HL-60/S4 treated with retinoic acid at 250 ng/mL for 4 days and 3 days (cell line): ENCODE results near the gene DCTD.

ENCODE experiments used
- in situ Hi-C: fragments of 300-500 bp; cut with MboI; formaldehyde crosslinking; loops from 2 replicates; pipeline ENCODE4 v1.7.0; 2022; ENCODE audit warnings: low sequenced_read_pairs

Gene DCTD

GRCh38 chr4:182917182-182918043 is at the start of gene DCTD:
DCTD (minus strand) TSS chr4:182917386; CDS start chr4:182915568, 1,818 bp downstream.
- in situ Hi-C loops = no loop called here

DNA sequence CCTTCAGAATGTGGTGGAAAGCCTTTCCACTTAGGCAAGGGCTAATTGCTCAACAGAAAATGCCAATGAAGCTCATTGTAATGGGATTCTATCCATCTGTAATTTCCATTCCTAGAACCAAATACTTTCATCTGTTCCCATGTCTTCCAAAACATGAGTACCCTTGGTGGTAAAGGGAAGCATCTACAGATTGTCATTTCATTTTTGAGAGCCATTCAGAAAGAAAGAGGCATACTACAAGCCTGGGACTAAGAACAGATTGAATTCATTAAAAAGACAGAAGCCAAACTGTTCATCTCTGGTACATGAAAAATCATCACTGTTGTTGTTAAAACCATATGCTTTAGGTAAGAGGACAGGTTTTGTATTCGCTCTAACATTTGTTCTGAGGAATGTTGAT is 43.6 kb upstream of the DCTD start:
- in situ Hi-C loops = no loop called here

GRCh38 chr4:182960228-182960627 is 43.0 kb upstream of the DCTD start:
- in situ Hi-C loops = no loop called here

DNA sequence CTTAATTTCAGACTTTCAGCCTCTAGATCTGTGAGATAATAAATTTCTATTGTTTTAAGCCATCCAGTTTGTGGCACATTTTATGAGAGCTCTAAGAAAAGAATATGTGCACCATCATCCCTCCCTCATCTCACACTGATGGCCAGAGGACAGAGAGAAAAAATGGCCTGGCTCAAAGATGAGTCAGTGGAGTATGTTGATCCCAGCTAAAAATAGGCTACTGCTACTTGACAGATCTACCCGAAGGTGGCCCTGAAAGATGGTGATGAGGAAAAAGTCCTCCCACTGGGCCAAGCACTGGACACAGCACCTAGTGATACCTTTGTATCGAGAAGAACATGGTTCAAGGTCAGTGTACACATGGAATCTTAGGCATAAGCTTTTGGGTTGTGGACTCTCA is 38.2 kb upstream of the DCTD start:
- in situ Hi-C loops = no loop called here

DNA sequence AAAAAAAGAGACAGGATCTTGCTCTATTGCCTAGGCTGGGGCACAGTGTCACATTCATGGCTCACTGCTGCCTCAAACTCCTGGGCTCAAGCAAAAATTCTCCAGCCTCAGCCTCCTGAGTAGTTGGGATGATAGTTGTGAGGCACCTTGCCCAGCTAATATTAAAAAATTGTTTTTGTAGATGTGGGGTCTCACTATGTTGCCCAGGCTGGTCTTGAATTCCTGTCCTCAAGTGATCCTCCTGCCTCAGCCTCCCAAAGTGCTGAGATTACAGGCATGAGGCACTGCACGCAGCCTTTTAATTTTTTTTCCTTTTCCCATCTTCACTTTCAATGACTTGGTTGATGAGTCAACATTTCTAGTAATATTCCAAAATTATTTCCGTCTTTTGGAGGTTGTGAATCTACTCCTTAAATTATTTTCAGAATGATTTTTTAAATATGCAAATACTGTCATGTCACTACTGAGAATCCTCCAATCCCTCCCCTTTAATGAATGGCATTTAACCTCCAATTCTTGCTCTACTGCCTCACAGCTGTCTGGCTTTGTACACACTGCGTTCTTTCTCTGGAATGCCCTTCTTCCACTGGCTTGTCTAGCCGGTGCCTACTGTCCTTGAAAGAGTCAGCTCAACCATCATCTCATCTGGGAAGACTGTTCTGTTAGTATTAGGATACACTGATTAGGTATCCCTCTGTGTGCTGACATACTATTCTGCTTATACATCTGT is 27.5 kb upstream of the DCTD start:
- in situ Hi-C loops = loop anchor here (25.0 kb wide), 1 partner anchor 318 kb away; no protein-coding TSS in a partner anchor

DNA sequence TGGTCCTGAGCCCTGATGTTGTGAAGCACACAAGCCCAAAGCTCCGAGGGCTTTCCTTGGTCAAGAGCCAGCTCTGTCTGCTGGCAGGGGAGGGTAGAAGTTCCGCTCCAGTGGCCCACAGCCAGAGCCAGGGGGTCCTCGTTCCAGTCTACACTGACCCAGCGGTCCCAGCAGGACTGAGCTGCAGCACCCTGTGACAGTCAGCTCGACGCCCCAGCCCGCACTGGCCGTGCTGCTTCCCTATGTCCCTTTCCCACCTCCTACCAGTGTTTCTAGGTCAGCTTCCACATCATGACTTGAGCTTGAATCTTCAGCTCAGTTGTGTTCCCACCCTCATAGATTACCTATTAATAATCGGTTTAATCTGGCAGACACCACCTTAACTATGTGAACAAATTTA is 22.5 kb upstream of the DCTD start:
- in situ Hi-C loops = loop anchor here (25.0 kb wide), 1 partner anchor 323 kb away; no protein-coding TSS in a partner anchor

DNA sequence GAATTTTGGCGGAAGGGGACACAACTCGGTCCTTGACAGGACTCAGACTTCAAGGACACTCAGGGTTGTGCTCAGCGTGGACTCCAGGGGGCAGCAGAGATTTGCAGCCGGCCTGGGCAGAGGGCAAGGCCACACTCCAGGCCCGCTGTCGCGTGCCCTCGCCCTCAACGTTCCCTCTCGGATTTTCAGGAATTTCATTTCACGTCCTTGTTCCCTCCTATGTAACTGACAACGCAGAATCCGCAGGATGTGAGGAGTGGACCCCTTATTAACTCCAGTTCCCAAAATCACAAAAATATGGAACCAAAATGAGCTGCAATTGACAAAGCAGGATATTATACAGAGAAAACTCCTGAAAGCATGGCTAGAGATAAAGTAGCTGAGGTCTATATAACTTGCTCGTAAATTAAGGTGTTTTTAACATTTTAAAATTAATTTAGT is 21.0 kb upstream of the DCTD start:
- in situ Hi-C loops = loop anchor here (25.0 kb wide), 1 partner anchor 324 kb away; no protein-coding TSS in a partner anchor

GRCh38 chr4:182937268-182938204 is 20.4 kb upstream of the DCTD start:
- in situ Hi-C loops = loop anchor here (25.0 kb wide), 1 partner anchor 325 kb away; no protein-coding TSS in a partner anchor

GRCh38 chr4:182932651-182933050 is 15.5 kb upstream of the DCTD start:
- in situ Hi-C loops = loop anchor here (25.0 kb wide), 1 partner anchor 330 kb away; no protein-coding TSS in a partner anchor

GRCh38 chr4:182931691-182932345 is 14.6 kb upstream of the DCTD start:
- in situ Hi-C loops = loop anchor here (25.0 kb wide), 1 partner anchor 330 kb away; no protein-coding TSS in a partner anchor

GRCh38 chr4:182930889-182931288 is 13.7 kb upstream of the DCTD start:
- in situ Hi-C loops = loop anchor here (25.0 kb wide), 1 partner anchor 331 kb away; no protein-coding TSS in a partner anchor

DNA sequence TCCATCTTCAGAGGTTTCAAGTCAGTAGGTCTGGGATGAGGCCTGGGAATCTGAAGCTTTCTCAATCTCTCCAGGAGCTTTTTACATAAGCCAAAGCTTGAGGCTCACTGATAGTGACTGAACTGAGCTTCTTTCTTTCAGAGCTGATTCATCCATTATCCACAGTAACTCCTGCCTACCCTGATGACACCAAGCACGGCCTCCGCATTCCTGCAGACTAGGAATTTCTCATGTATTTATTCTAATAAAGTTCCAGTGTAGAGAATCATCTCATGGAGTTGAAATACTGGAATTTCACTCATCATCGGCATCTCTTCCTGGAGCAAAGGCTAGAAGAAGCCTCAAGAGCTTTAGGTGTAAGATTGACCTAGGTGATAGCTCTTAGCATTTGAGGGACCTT is 12.1 kb upstream of the DCTD start:
- in situ Hi-C loops = loop anchor here (25.0 kb wide), 1 partner anchor 333 kb away; no protein-coding TSS in a partner anchor

DNA sequence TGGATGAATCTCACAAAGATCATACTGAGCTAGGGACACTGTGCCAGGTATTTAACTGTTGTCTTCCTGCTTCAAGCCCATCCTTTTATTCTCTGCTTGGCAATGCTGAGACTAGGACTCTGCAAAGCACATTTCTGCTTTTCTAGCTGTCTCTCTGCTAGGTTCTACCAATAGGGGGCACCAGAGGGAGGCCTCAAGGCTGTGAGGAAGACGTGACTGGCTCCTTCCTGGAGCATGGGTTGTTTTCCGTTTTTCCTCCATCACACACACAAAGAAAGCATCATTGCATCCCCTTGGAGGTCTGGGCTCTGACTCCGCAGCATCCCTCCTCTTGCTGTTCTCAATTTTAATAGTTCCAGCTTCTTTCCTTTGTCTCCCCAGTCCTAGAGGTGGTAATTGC is 10.9 kb upstream of the DCTD start:
- in situ Hi-C loops = loop anchor here (25.0 kb wide), 1 partner anchor 334 kb away; no protein-coding TSS in a partner anchor

DNA sequence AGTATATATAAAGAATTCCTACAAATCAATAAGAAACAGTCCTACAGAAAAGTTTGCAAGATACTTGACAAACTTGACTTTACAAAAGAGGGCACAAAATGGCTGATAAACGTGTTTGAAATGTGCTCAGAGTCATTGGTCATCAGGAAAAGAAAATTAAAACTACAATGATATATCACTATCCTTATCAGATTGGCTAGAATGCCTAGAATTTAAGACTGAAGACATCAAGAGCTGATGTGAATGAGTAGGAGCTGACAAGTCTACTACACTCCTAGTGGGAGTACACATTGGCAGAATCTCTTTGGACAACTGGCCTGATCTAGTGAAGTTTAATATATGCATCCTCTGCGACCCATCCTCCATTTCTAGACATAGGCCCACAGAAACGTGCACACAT is 10.3 kb upstream of the DCTD start:
- in situ Hi-C loops = loop anchor here (25.0 kb wide), 1 partner anchor 335 kb away; no protein-coding TSS in a partner anchor

- in situ Hi-C loops = loop anchor here (25.0 kb wide), 1 partner anchor 336 kb away; no protein-coding TSS in a partner anchor
Measured at GRCh38 chr4:182925855-182926254, 8.7 kb upstream of the DCTD start.

GRCh38 chr4:182925298-182925757 is 8.1 kb upstream of the DCTD start:
- in situ Hi-C loops = loop anchor here (25.0 kb wide), 1 partner anchor 337 kb away; no protein-coding TSS in a partner anchor

- in situ Hi-C loops = no loop called here
Measured at GRCh38 chr4:182924497-182924896, 7.3 kb upstream of the DCTD start.

GRCh38 chr4:182923796-182924340 is 6.7 kb upstream of the DCTD start:
- in situ Hi-C loops = no loop called here

- in situ Hi-C loops = no loop called here
Measured at GRCh38 chr4:182923366-182923765, 6.2 kb upstream of the DCTD start.
